Smooth muscle cell (in vitro differentiated cells): Measurements from ENCODE around the gene CDHR2. TPM values are rescaled to one million over a fixed set of nuclear protein-coding genes. Genes with fewer than 3 reads are reported as not detected.

ENCODE experiments used
- DNase-seq: peaks from one replicate; lab custom pipeline; 2025; ENCODE audit not compliant: unreplicated experiment; lab: John Stamatoyannopoulos, UW
- H2AFZ ChIP-seq: fragments of 200-600 bp; sonication (generic); 2 replicates; pipeline ENCODE4 v1.6.0; 2016; ENCODE audit warnings: antibody characterized with exemption, low read depth, mild to moderate bottlenecking
- H3F3A ChIP-seq: fragments of 200-600 bp; sonication (generic); 2 replicates; pipeline ENCODE4 v1.6.0; 2017; ENCODE audit warnings: antibody characterized with exemption, low read depth
- H3K27ac ChIP-seq: fragments of 200-600 bp; sonication (generic); 2 replicates; pipeline ENCODE4 v1.5.1; 2016; ENCODE audit warnings: low read depth, mild to moderate bottlenecking
- H3K27me3 ChIP-seq: fragments of 200-600 bp; sonication (generic); 2 replicates; pipeline ENCODE4 v1.6.1; 2016; ENCODE audit warnings: low read depth, mild to moderate bottlenecking
- H3K36me3 ChIP-seq: fragments of 200-600 bp; sonication (generic); 2 replicates; pipeline ENCODE4 v1.5.1; 2016; ENCODE audit warnings: low read depth
- H3K4me1 ChIP-seq: fragments of 200-600 bp; sonication (generic); 2 replicates; pipeline ENCODE4 v1.5.1; 2016; ENCODE audit warnings: low read depth
- H3K4me2 ChIP-seq: fragments of 200-600 bp; sonication (generic); 2 replicates; pipeline ENCODE4 v1.6.0; 2016; ENCODE audit warnings: mild to moderate bottlenecking
- H3K4me3 ChIP-seq: fragments of 200-600 bp; sonication (generic); 2 replicates; pipeline ENCODE4 v1.5.1; 2016; ENCODE audit warnings: mild to moderate bottlenecking
- H3K79me2 ChIP-seq: fragments of 200-600 bp; sonication (generic); 2 replicates; pipeline ENCODE4 v1.6.0; 2016; ENCODE audit warnings: low read depth, mild to moderate bottlenecking
- H3K9ac ChIP-seq: fragments of 200-600 bp; sonication (generic); 2 replicates; pipeline ENCODE4 v1.6.0; 2016; ENCODE audit warnings: low read depth
- H3K9me3 ChIP-seq: fragments of 200-600 bp; sonication (generic); replicated peaks from 2 replicates; pipeline ENCODE4 v1.5.1; 2016; ENCODE audit warnings: low read depth
- H4K20me1 ChIP-seq: fragments of 200-600 bp; sonication (generic); 2 replicates; pipeline ENCODE4 v1.6.0; 2016; ENCODE audit warnings: low read depth
- CTCF ChIP-seq: fragments of 200-600 bp; sonication (generic); IDR thresholded peaks from 2 replicates; pipeline ENCODE4 v1.5.1; 2017; ENCODE audit warnings: borderline replicate concordance, mild to moderate bottlenecking, antibody characterized with exemption; ENCODE audit not compliant: insufficient read depth, poor library complexity, severe bottlenecking
- WGBS: methylation state at CpG from one replicate; pipeline ENCODE4 v1.1.7; 2016; ENCODE audit warnings: low lambda C conversion rate; 5-methylcytosine and 5-hydroxymethylcytosine counted together
- polyA plus RNA-seq: library from polyadenylated mRNA; unstranded; fragments of >200 nt; fragmentation: Nextera tagmentation; extraction: Ambion mirVana; gene quantifications from 2 replicates; pipeline ENCODE4 v1.2.1, GENCODE V29; 2016
- total RNA-seq: library from RNA; depleted of rRNA; stranded (reverse); fragments of >200 nt; gene quantifications from 2 replicates; pipeline ENCODE4 v1.2.3, GENCODE V29; 2014

Gene CDHR2
- total and polyA plus RNA-seq, 2 experiments from 2014 or later = 0.13 TPM; not detected in 1

DNA sequence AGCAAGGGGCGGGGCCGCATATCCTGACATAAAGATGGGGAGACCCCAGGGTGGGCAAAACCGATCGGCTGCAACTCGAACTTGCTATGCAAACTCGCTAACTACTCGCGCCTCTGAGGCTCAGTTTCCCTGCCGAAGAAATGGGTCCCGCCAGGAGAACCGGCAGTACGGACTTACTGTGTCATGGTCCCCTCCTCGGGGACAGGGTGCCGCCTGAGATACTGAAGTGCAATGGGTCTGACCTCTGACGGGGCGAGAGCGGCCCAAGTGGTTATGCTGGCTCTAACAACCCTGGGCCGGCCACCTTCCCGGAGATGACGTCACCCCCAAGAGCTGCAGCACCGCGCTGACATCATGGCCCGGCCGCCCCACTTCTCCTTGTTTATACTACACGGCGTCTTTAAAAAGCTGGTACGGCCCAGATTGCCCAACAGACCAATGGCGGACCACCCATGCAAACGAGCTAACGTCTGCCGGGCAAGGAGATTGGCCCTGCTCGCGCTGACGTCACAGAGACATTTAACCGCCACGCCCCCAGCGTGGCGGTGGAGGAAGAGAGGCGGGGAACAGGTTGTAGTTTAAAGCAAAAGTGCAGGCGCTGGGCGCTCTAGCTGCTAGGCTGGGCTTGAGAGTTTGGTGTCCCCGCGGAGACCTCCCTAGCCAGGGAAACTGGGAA is 11.4 kb upstream of the CDHR2 start:
- H3K4me1 ChIP-seq = peaks cover 30% of the 10 kb centered on the region
- peak overlapping the region; percentile 96 for H2AFZ ChIP-seq
- 1% methylated on average over 43 of the region's 43 CpGs for WGBS

DNA sequence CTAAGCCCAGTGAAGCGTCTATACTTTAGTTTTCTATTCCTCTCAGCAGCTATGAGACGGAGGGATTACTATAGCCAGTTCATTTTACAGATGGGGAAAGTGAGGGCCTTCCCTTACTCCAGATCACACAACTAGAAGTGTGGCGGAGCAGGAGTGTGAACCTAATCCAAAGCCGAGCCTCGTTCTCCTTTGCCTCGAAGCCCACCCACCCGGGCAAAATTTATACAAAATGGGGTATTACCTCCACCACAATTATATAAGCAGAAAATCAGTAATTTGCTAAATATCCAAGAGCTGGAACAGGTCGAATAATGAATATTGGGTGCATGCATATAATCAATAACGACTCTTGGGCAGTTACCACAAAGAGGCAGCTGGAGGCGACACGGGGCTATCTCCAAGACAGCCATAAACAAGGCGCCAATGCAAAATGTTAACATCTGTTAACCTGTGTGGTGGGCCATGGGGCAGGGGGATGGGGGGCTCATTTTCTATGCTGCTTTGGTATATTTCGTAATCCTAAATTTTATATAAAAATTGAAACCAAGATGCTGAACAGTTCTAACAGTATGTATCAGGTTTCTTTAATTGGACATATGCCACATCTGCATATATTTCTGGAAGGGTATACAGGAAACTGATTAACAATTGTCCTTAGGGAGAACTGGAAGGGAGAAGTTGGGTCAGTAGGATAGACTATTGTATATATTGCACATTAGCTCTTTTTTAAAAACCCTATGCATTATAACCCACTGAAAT is 10.7 kb upstream of the CDHR2 start:
- no peak overlapping the region for H2AFZ ChIP-seq
- TF ChIP-seq CTCF = no peak
- 29% methylated on average over 13 of the region's 13 CpGs for WGBS
- no peaks in the 10 kb centered on the region for H3K36me3 ChIP-seq
- peak overlapping the region; percentile 10 for H3K9ac ChIP-seq
- peaks cover 31% of the 10 kb centered on the region for H4K20me1 ChIP-seq
- peaks cover under 1% of the 10 kb centered on the region for H3F3A ChIP-seq
- H3K79me2 ChIP-seq = peaks cover 35% of the 10 kb centered on the region
- DNase-seq = no peak
- H3K4me1 ChIP-seq = peaks cover 32% of the 10 kb centered on the region
- H3K4me3 ChIP-seq = peak overlapping the region; percentile 92
- peak overlapping the region; percentile 82 for H3K4me2 ChIP-seq
- no peaks in the 10 kb centered on the region for H3K27me3 ChIP-seq
- H3K9me3 ChIP-seq = no peaks in the 10 kb centered on the region
- H3K27ac ChIP-seq = peak overlapping the region; percentile 41

More for the DNA sequence above, 11.4 kb upstream of the CDHR2 start:
- Histone ChIP-seq H3K27ac (peak overlapping the region; percentile 97), H3K9me3 (no peaks in the 10 kb centered on the region), H3F3A (no peaks in the 10 kb centered on the region), H3K4me2 (peak overlapping the region; percentile 100), H3K27me3 (no peaks in the 10 kb centered on the region), H3K9ac (peak overlapping the region; percentile 95), H3K36me3 (no peaks in the 10 kb centered on the region), H4K20me1 (peaks cover 38% of the 10 kb centered on the region), H3K4me3 (peak overlapping the region; percentile 92), H3K79me2 (peaks cover 42% of the 10 kb centered on the region)
- DNase-seq = peak; percentile 87
- no peak for TF ChIP-seq CTCF

DNA sequence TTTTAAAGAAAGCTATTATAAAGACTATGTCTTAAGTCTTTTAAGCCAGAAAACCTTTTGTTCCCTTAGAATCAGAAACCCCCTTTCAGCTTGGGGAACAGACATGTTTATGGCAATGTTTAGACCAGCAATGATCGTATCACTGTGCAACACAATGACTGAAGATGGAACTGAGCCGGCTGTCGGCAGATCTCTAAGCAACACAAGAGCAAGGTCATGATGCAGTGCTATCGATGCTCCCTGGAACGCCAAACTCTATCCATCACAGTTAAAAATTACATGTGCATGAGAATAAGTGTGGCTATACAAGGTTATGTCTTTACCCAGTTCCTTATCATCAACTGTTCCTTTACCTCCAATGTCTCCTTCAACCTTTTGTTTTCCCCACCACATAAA is 10.2 kb upstream of the CDHR2 start:
- DNase-seq = no peak
- TF ChIP-seq CTCF = no peak
- Histone ChIP-seq H3K79me2 (peaks cover 31% of the 10 kb centered on the region), H3K27me3 (no peaks in the 10 kb centered on the region), H3K4me3 (no peak overlapping the region), H3K36me3 (no peaks in the 10 kb centered on the region), H3K4me2 (no peak overlapping the region), H4K20me1 (peaks cover 25% of the 10 kb centered on the region), H3F3A (peaks cover 4% of the 10 kb centered on the region), H3K9ac (no peak overlapping the region), H3K27ac (no peak overlapping the region), H2AFZ (no peak overlapping the region), H3K9me3 (no peaks in the 10 kb centered on the region), H3K4me1 (peaks cover 37% of the 10 kb centered on the region)
- 91% methylated on average over 5 of the region's 5 CpGs for WGBS
